ENCODE data around the gene SUCLG1.
"Not testable (repeated sequence)": the region's sequence is repeated elsewhere in the genome, so short reads cannot be mapped to it uniquely, and the experiment has no call there.

SUCLG1 gene

GRCh38 chr2:84481702-84482101, 22.6 kb upstream of the SUCLG1 start:
- Histone ChIP-seq H3K9me3 (ENCODE audit: insufficient read depth, low read length) (peaks cover 17% of the 10 kb centered on the region; the same call in 1 of the 2 replicates), H3K27me3 (ENCODE audit: insufficient read depth, insufficient read length) (no peaks in the 10 kb centered on the region), H3K4me3 (ENCODE audit: insufficient read length, low read depth) (no peak overlapping the region), H3K36me3 (ENCODE audit: insufficient read depth, insufficient read length, low read length) (no peaks in the 10 kb centered on the region), H3K4me1 (ENCODE audit: insufficient read depth, insufficient read length) (no peaks in the 10 kb centered on the region), H3K9ac (ENCODE audit: insufficient read length, low read depth) (no peak overlapping the region)
- DNase-seq (ENCODE audit: low read depth, low spot score) = no peak
- no peak for TF ChIP-seq SUZ12 (IDR thresholded peaks at IDR 0.05; ENCODE audit: extremely low read depth, insufficient read depth, insufficient read length)
- no peak for TF ChIP-seq YY1 (IDR thresholded peaks at IDR 0.05; ENCODE audit: insufficient read depth, insufficient read length)
- no peak for TF ChIP-seq ZNF274 (IDR thresholded peaks at IDR 0.05; ENCODE audit: low read depth, low read length)

DNA sequence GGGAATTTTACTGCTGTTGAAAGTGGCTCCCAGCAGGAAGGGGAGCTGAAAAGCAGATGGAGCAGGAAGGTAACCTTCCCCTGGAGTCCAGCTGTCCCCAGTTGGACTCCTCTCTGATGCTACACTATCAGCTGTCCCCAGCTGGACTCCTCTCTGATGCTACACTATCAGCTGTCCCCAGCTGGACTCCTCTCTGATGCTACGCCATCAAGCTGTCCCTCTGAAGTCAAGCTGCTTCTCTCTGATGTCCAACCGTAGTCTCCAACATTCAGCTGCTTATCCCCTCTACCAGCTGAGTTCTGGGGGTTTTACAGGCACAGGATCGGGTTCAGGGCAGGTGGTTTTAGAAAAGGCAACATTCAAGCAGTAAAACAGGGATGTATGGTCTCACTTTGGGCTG, 19.8 kb upstream of the SUCLG1 start:
- H3K4me3 ChIP-seq (ENCODE audit: insufficient read length, low read depth) = no peak overlapping the region
- H3K4me1 ChIP-seq (ENCODE audit: insufficient read depth, insufficient read length) = no peaks in the 10 kb centered on the region
- H3K27me3 ChIP-seq (ENCODE audit: insufficient read depth, insufficient read length) = no peaks in the 10 kb centered on the region
- H3K9ac ChIP-seq (ENCODE audit: insufficient read length, low read depth) = no peak overlapping the region
- TF ChIP-seq SUZ12 (IDR thresholded peaks at IDR 0.05; ENCODE audit: extremely low read depth, insufficient read depth, insufficient read length) (no peak), ZNF274 (IDR thresholded peaks at IDR 0.05; ENCODE audit: low read depth, low read length) (no peak), YY1 (IDR thresholded peaks at IDR 0.05; ENCODE audit: insufficient read depth, insufficient read length) (no peak)
- no peak for DNase-seq (ENCODE audit: low read depth, low spot score)
- H3K36me3 ChIP-seq (ENCODE audit: insufficient read depth, insufficient read length, low read length) = no peaks in the 10 kb centered on the region
- H3K9me3 ChIP-seq (ENCODE audit: insufficient read depth, low read length) = peaks cover 30% of the 10 kb centered on the region; the same call in 1 of the 2 replicates

DNA sequence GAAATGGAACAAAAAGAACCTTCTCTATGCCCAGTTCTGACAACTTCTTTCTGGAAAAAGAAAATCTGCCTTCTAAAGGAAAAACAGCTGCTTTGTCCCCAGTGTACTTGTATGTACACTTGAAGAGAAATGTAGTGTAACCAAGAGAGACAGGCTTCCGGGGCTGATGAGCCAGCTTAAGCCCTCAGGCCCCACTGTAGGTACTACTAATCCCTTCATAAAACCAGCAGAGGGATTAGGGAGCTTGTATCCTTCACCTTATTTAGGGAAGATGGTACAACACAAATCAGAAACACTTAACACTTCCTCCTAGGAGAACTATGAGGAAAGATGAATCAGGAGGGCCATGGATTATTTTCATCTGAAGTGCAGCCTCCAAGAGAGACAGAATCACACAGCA, 18.8 kb upstream of the SUCLG1 start:
- no peak overlapping the region for H3K9ac ChIP-seq (ENCODE audit: insufficient read length, low read depth)
- H3K9me3 ChIP-seq (ENCODE audit: insufficient read depth, low read length) = peaks cover 30% of the 10 kb centered on the region; the same call in 1 of the 2 replicates
- H3K36me3 ChIP-seq (ENCODE audit: insufficient read depth, insufficient read length, low read length) = no peaks in the 10 kb centered on the region
- TF ChIP-seq ZNF274 (IDR thresholded peaks at IDR 0.05; ENCODE audit: low read depth, low read length) = no peak
- no peak for TF ChIP-seq YY1 (IDR thresholded peaks at IDR 0.05; ENCODE audit: insufficient read depth, insufficient read length)
- no peak for TF ChIP-seq SUZ12 (IDR thresholded peaks at IDR 0.05; ENCODE audit: extremely low read depth, insufficient read depth, insufficient read length)
- no peaks in the 10 kb centered on the region for H3K27me3 ChIP-seq (ENCODE audit: insufficient read depth, insufficient read length)
- DNase-seq (ENCODE audit: low read depth, low spot score) = no peak
- no peaks in the 10 kb centered on the region for H3K4me1 ChIP-seq (ENCODE audit: insufficient read depth, insufficient read length)
- no peak overlapping the region for H3K4me3 ChIP-seq (ENCODE audit: insufficient read length, low read depth)

DNA sequence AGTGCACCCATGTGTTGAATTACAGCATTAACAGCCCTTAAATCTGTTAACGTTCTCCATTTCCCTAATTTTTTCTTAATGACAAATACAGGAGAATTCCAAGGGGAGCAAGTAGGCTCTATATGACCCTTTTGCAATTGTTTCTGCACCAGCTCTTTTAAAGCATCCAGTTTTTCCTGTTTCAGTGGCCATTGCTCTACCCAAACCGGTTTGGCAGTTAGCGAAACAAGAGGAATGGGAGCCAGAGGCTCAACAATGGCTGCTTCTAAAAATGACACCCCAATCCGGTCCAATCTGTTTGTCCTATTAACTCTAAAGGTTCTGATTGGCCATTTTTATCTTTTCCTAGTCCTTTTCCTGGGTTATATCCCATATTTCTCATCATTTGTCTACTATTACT, 15.1 kb upstream of the SUCLG1 start:
- Histone ChIP-seq H3K27me3 (ENCODE audit: insufficient read depth, insufficient read length) (no peaks in the 10 kb centered on the region), H3K4me3 (ENCODE audit: insufficient read length, low read depth) (no peak overlapping the region), H3K9ac (ENCODE audit: insufficient read length, low read depth) (no peak overlapping the region), H3K36me3 (ENCODE audit: insufficient read depth, insufficient read length, low read length) (no peaks in the 10 kb centered on the region), H3K9me3 (ENCODE audit: insufficient read depth, low read length) (peaks cover 53% of the 10 kb centered on the region; the same call in 1 of the 2 replicates), H3K4me1 (ENCODE audit: insufficient read depth, insufficient read length) (no peaks in the 10 kb centered on the region)
- no peak for DNase-seq (ENCODE audit: low read depth, low spot score)
- no peak for TF ChIP-seq YY1 (IDR thresholded peaks at IDR 0.05; ENCODE audit: insufficient read depth, insufficient read length)
- no peak for TF ChIP-seq ZNF274 (IDR thresholded peaks at IDR 0.05; ENCODE audit: low read depth, low read length)
- TF ChIP-seq SUZ12 (IDR thresholded peaks at IDR 0.05; ENCODE audit: extremely low read depth, insufficient read depth, insufficient read length) = no peak

DNA sequence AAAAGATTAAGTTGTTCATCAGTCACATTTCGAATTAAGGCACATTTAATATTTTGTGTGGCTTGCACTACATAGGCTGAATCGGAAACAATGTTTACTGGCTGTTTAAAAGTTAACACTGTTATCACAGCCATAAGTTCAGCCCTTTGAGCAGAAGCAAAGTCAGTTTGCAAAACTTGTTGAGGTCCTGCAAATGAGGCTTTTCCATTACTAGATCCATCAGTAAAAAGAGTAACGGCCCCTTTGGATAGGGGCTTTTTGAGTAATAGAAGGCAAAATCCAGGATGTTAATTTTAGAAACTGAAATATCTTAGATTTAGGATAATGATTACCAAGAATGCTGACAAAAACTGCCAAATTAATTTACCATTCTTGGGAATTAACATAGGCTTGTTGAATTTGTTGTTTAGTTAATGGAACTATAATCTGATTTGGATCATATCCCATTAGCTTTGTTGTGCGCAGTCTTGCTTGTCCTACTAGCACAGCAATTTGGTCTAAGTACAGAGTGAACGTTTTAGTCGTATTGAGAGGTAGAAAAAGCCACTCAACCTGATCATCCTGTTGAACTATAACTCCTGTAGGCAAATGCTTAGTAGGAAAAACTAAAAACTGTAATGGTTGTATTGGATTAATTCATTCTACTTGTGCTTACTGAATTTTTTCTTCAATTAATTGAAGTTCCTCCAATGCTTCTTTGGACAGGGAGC, 13.9 kb upstream of the SUCLG1 start:
- H3K36me3 ChIP-seq (ENCODE audit: insufficient read depth, insufficient read length, low read length) = no peaks in the 10 kb centered on the region
- TF ChIP-seq ZNF274 (IDR thresholded peaks at IDR 0.05; ENCODE audit: low read depth, low read length) (no peak), SUZ12 (IDR thresholded peaks at IDR 0.05; ENCODE audit: extremely low read depth, insufficient read depth, insufficient read length) (no peak), YY1 (IDR thresholded peaks at IDR 0.05; ENCODE audit: insufficient read depth, insufficient read length) (no peak)
- H3K4me1 ChIP-seq (ENCODE audit: insufficient read depth, insufficient read length) = no peaks in the 10 kb centered on the region
- no peak overlapping the region for H3K9ac ChIP-seq (ENCODE audit: insufficient read length, low read depth)
- no peak overlapping the region for H3K4me3 ChIP-seq (ENCODE audit: insufficient read length, low read depth)
- H3K27me3 ChIP-seq (ENCODE audit: insufficient read depth, insufficient read length) = no peaks in the 10 kb centered on the region
- H3K9me3 ChIP-seq (ENCODE audit: insufficient read depth, low read length) = peaks cover 49% of the 10 kb centered on the region; the same call in 1 of the 2 replicates
- no peak for DNase-seq (ENCODE audit: low read depth, low spot score)

DNA sequence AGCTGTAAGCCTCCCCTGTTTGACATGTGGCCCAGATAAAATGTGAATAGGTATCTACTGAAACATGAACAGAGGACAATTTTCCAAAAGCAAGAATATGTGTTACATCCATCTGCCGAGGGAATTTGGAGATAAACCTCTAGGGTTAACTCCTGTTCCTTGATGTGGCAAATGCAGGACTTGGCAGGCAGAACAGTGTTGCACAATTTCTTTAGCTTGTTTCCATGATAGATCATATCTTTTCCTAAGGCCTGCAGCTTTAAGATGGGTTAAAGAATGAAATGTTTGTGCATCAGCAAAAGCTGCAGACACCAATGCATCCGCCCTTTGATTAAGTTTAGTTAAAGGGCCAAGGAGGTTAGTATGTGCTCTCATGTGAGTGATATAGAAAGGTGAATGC, 13.3 kb upstream of the SUCLG1 start:
- not testable (repeated sequence) for H3K9ac ChIP-seq (ENCODE audit: insufficient read length, low read depth); H3K27me3 ChIP-seq (ENCODE audit: insufficient read depth, insufficient read length); H3K36me3 ChIP-seq (ENCODE audit: insufficient read depth, insufficient read length, low read length); H3K4me1 ChIP-seq (ENCODE audit: insufficient read depth, insufficient read length); H3K4me3 ChIP-seq (ENCODE audit: insufficient read length, low read depth); DNase-seq (ENCODE audit: low read depth, low spot score)
- H3K9me3 ChIP-seq (ENCODE audit: insufficient read depth, low read length) = peaks cover 48% of the 10 kb centered on the region

- no peak for TF ChIP-seq ZNF274 (IDR thresholded peaks at IDR 0.05; ENCODE audit: low read depth, low read length)
- no peak for TF ChIP-seq SUZ12 (IDR thresholded peaks at IDR 0.05; ENCODE audit: extremely low read depth, insufficient read depth, insufficient read length)
- TF ChIP-seq YY1 (IDR thresholded peaks at IDR 0.05; ENCODE audit: insufficient read depth, insufficient read length) = no peak
- Histone ChIP-seq H3K27me3 (ENCODE audit: insufficient read depth, insufficient read length) (no peaks in the 10 kb centered on the region), H3K4me3 (ENCODE audit: insufficient read length, low read depth) (no peak overlapping the region), H3K9ac (ENCODE audit: insufficient read length, low read depth) (no peak overlapping the region), H3K9me3 (ENCODE audit: insufficient read depth, low read length) (peaks cover 41% of the 10 kb centered on the region), H3K36me3 (ENCODE audit: insufficient read depth, insufficient read length, low read length) (no peaks in the 10 kb centered on the region), H3K4me1 (ENCODE audit: insufficient read depth, insufficient read length) (no peaks in the 10 kb centered on the region)
- DNase-seq (ENCODE audit: low read depth, low spot score) = no peak
Observed at GRCh38 chr2:84467389-84467788, 8.3 kb upstream of the SUCLG1 start.

Measured in NT2/D1 (cell line).